Coronary artery (tissue), 2 donors: ENCODE data around the gene KCNMB1.
A peak's percentile ranks its signal among the peaks of the same experiment; 100 is the strongest.

ENCODE experiments used
- DNase-seq: peaks from one replicate; pipeline ENCODE4 v3.0.0-alpha.2; 2017; ENCODE audit warnings: low spot score
- H3K27ac ChIP-seq, 2 donors: fragments of 200-600 bp; sonication (generic); one replicate each; pipeline ENCODE4 v1.5.1; 2016 to 2019
- H3K4me3 ChIP-seq: fragments of 200-600 bp; sonication (generic); 2 replicates; pipeline ENCODE4 v1.5.1; 2016; ENCODE audit warnings: mild to moderate bottlenecking, moderate library complexity
- TF ChIP-seq, protein P1 (sequence below): fragments of 200-600 bp; sonication (generic); IDR thresholded peaks from one replicate; pipeline ENCODE4 v1.5.1; 2019; ENCODE audit warnings: antibody characterized with exemption

KCNMB1 gene

GRCh38 chr5:170365831-170366230 is 23.3 kb downstream of the KCNMB1 start:
- Histone ChIP-seq H3K4me3 (no peak overlapping the region), H3K27ac (no peak overlapping the region)
- TF ChIP-seq, protein P1, sequence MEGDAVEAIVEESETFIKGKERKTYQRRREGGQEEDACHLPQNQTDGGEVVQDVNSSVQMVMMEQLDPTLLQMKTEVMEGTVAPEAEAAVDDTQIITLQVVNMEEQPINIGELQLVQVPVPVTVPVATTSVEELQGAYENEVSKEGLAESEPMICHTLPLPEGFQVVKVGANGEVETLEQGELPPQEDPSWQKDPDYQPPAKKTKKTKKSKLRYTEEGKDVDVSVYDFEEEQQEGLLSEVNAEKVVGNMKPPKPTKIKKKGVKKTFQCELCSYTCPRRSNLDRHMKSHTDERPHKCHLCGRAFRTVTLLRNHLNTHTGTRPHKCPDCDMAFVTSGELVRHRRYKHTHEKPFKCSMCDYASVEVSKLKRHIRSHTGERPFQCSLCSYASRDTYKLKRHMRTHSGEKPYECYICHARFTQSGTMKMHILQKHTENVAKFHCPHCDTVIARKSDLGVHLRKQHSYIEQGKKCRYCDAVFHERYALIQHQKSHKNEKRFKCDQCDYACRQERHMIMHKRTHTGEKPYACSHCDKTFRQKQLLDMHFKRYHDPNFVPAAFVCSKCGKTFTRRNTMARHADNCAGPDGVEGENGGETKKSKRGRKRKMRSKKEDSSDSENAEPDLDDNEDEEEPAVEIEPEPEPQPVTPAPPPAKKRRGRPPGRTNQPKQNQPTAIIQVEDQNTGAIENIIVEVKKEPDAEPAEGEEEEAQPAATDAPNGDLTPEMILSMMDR, result no peak
- DNase-seq, result no peak

- Histone ChIP-seq H3K27ac (no peak overlapping the region), H3K4me3 (no peak overlapping the region)
- DNase-seq, result no peak
- TF ChIP-seq, protein P1, result no peak
Observed at GRCh38 chr5:170365011-170365410, 24.2 kb downstream of the KCNMB1 start.

DNA sequence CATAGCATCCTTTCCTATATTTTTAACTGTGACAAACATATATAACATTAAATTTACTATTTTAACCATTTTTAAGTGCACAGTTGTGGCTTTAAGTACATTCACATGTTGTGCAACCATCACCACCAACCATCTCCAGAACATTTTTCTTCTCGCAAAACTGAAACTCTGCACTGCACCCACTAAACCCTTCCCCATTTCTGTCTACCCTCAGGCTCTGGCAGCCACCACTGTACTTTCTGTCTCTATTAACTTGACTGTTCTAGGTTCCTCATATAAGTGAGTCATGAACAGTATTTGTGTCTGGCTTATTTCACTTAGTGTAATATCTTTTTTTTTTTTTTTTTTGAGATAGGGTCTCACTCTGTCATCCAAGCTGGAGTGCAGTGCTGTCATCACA is 25.5 kb downstream of the KCNMB1 start:
- H3K27ac ChIP-seq, result peak overlapping the region in 1 of 2 donors; percentile 70
- H3K4me3 ChIP-seq, result no peak overlapping the region
- TF ChIP-seq, protein P1, result no peak
- DNase-seq, result no peak

GRCh38 chr5:170362656-170363055 is 26.5 kb downstream of the KCNMB1 start:
- TF ChIP-seq, protein P1, result no peak
- DNase-seq, result no peak
- H3K27ac ChIP-seq, result peak overlapping the region; percentile 9 to 70
- no peak overlapping the region for H3K4me3 ChIP-seq

DNA sequence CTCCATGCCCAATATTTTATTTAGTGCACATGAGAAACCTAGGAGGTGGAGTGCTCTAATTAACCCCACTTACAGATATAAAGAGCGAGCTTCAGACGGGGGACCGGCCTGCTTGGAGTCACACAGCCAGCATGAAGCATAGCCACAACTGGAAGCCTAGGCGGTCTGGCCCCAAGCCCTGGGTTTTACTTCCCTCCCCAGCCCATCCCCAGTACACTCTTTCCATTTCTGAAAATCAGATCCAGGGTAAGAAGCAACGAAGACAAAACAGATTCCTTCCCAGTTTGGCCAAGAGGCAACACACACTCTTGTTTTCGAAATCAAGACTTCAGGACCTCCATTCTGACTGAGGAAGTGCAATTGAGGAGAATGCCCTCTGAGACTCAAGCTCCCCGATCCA is 27.1 kb downstream of the KCNMB1 start:
- TF ChIP-seq, protein P1, result no peak
- peak overlapping the region in 1 of 2 donors; percentile 70 for H3K27ac ChIP-seq
- H3K4me3 ChIP-seq, result no peak overlapping the region
- DNase-seq, result no peak

- Histone ChIP-seq H3K4me3 (no peak overlapping the region), H3K27ac (peak overlapping the region in 1 of 2 donors; percentile 70)
- TF ChIP-seq, protein P1, result no peak
- no peak for DNase-seq
Observed at GRCh38 chr5:170361616-170362015, 27.6 kb downstream of the KCNMB1 start.

DNA sequence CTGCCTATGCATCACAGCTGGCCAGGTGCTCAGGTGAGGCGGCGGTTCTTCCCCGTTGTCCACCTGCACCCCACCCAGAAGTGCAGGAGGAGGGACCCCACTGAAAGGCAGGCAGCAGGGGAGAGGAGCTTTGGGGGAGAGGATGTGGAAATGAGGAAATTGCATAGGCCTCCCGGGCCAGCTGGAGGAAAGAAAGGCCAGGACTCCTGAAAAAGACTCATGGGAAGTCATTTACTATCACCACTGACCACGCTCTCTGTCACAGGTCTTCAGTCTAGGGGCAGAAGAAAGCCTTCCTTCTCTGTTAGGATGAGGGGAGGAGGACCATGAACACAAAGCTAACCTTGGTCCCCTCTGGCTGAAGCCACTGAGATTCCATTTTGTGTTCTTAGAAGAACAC is 28.1 kb downstream of the KCNMB1 start:
- peak overlapping the region in 1 of 2 donors; percentile 70 for H3K27ac ChIP-seq
- DNase-seq, result no peak
- TF ChIP-seq, protein P1, result no peak
- H3K4me3 ChIP-seq, result no peak overlapping the region
